Measurements from ENCODE around the gene SERPINF2.

DNA sequence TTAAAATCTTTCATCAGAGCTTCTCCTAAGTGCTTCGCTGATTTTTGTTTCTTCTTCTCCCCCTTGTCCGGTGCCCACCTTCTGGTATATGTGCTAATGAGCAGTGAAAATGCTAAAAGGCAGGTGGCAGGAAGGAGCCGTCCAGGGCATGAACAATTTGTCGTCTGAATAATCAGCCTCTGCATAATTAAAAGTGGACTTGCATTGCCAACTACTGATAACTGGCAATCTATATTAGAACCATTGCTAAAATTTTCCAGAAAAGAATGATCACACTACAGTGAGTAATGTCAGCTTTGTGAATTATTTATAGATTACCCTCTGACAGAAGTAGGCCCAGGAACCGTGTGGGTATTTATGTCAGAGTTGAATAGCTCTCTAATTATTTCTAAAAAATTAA lies 47.3 kb downstream of the SERPINF2 start:
- TF ChIP-seq EZH2 (IDR thresholded peaks at IDR 0.05; ENCODE audit: borderline replicate concordance, insufficient read depth, low read length, poor library complexity, severe bottlenecking) (no peak), SMC3 (conservative IDR thresholded peaks at IDR 0.05; ENCODE audit: poor library complexity) (no peak), EP300 (conservative IDR thresholded peaks at IDR 0.05; ENCODE audit: poor library complexity, severe bottlenecking) (no peak), RAD21 (conservative IDR thresholded peaks at IDR 0.05) (no peak), MXI1 (conservative IDR thresholded peaks at IDR 0.05; ENCODE audit: poor library complexity, severe bottlenecking) (no peak)
- TF ChIP-seq, protein P1, sequence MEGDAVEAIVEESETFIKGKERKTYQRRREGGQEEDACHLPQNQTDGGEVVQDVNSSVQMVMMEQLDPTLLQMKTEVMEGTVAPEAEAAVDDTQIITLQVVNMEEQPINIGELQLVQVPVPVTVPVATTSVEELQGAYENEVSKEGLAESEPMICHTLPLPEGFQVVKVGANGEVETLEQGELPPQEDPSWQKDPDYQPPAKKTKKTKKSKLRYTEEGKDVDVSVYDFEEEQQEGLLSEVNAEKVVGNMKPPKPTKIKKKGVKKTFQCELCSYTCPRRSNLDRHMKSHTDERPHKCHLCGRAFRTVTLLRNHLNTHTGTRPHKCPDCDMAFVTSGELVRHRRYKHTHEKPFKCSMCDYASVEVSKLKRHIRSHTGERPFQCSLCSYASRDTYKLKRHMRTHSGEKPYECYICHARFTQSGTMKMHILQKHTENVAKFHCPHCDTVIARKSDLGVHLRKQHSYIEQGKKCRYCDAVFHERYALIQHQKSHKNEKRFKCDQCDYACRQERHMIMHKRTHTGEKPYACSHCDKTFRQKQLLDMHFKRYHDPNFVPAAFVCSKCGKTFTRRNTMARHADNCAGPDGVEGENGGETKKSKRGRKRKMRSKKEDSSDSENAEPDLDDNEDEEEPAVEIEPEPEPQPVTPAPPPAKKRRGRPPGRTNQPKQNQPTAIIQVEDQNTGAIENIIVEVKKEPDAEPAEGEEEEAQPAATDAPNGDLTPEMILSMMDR (IDR thresholded peaks at IDR 0.05; ENCODE audit: poor library complexity, severe bottlenecking) = no peak
- TF ChIP-seq, protein P2, sequence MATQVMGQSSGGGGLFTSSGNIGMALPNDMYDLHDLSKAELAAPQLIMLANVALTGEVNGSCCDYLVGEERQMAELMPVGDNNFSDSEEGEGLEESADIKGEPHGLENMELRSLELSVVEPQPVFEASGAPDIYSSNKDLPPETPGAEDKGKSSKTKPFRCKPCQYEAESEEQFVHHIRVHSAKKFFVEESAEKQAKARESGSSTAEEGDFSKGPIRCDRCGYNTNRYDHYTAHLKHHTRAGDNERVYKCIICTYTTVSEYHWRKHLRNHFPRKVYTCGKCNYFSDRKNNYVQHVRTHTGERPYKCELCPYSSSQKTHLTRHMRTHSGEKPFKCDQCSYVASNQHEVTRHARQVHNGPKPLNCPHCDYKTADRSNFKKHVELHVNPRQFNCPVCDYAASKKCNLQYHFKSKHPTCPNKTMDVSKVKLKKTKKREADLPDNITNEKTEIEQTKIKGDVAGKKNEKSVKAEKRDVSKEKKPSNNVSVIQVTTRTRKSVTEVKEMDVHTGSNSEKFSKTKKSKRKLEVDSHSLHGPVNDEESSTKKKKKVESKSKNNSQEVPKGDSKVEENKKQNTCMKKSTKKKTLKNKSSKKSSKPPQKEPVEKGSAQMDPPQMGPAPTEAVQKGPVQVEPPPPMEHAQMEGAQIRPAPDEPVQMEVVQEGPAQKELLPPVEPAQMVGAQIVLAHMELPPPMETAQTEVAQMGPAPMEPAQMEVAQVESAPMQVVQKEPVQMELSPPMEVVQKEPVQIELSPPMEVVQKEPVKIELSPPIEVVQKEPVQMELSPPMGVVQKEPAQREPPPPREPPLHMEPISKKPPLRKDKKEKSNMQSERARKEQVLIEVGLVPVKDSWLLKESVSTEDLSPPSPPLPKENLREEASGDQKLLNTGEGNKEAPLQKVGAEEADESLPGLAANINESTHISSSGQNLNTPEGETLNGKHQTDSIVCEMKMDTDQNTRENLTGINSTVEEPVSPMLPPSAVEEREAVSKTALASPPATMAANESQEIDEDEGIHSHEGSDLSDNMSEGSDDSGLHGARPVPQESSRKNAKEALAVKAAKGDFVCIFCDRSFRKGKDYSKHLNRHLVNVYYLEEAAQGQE (IDR thresholded peaks at IDR 0.05; ENCODE audit: borderline replicate concordance) = no peak

Data from neural cell (in vitro differentiated cells).